Stimulated activated CD4-positive, alpha-beta T cell treated with anti-CD3 and anti-CD28 coated beads, Interleukin-2, amount 100 ng/mL, for 48 hours (primary cell): ENCODE data around the gene PCA3.
"Not testable (repeated sequence)": the region's sequence is repeated elsewhere in the genome, so short reads cannot be mapped to it uniquely, and the experiment has no call there.

Experiments used
- DNase-seq, 2 donors: peaks; one replicate each; pipeline ENCODE4 v3.0.0-alpha.2; 2020

The PCA3 gene

GRCh38 chr9:76764138-76764537, at the start of gene PCA3:
PCA3 (plus strand) TSS chr9:76764438.
- DNase-seq, result no peak

- no peak for DNase-seq
These were observed 48.1 kb upstream of the PCA3 start for GRCh38 chr9:76716085-76716672.

GRCh38 chr9:76717176-76717575, 47.1 kb upstream of the PCA3 start:
- no peak for DNase-seq

DNA sequence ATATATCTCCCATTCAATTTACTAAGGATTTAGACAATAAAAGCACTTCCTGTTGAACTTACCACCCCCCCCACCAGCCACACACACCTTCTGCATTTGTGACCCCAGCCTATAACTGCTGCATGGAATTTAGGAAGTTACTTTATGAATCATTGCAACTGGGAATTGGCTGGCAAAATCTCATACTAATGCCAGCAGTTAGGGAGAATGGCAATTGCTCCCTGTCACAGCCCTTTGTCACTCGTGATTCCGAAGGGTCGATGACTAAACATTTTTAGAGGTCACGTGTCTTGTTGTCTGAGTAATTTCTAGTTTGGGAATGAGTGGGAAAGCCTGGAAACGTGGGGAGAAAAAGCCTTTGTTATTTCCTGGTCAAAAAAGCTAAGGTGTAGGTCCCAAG, 46.6 kb upstream of the PCA3 start:
- no peak for DNase-seq

DNA sequence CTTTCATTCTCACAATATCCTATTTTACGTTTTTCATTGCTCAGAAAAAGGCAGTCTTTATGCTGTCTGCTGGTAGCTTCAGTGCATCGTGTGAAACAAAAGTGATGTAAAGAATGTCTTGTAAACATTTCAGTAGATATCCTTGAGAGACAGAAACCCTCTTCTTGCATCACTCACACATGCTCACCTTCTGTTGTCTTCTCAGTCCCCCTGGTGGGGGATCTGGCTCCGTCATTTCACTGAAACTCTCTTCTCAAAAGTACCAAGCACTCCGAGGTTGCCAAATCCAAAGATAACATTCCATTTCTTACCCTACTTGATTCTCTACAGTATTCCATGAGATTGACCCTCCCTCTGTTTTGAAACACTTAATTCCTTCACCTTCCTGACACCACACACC, 46.1 kb upstream of the PCA3 start:
- no peak for DNase-seq

GRCh38 chr9:76720245-76720644, 44.0 kb upstream of the PCA3 start:
- no peak for DNase-seq

DNA sequence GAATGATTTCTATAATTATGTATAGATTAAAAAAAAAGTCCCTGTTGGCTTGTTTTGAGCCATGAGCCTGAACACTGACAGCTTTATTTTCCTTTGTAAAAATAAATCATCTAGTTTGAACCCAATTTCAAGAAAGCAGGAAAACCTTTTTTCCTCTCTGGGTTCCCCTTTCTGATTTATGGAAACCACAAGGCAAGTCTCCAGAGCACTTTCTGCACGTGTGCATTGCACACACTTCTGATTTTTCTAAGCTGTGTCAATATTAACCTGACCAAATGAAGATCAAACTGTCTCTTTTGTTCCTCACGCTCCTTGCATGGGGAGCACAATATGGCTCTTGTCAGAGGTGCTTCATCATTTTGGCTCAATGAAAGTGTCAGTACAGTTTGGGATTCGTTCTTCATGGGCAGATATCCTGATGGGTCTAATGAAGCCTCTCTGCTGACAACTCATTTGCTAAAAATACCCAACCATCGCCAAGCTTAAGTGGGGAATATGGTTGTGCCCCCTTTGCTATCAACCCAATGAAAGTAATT, 39.2 kb upstream of the PCA3 start:
- no peak for DNase-seq

- no peak for DNase-seq
These were observed 38.4 kb upstream of the PCA3 start for GRCh38 chr9:76725885-76726284.

DNA sequence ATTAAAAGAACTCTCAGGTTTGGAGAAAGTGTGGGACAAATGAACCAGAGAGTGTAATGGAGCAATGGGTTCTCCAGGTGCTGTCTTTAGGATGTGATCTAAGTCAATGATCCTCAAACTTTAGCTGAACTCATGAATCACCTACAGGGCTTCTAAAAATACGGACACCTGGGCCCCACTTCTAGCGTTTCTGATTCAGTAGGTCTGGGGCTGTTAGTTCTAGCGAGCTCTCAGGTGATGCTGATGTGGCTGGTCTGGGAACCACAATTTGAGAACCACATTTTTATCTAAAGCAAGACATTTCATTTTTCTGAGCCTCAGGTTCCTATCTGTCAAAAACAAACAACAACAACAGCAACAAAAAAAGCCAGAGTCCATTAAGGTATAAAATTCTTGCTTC, 35.1 kb upstream of the PCA3 start:
- DNase-seq, result no peak

DNA sequence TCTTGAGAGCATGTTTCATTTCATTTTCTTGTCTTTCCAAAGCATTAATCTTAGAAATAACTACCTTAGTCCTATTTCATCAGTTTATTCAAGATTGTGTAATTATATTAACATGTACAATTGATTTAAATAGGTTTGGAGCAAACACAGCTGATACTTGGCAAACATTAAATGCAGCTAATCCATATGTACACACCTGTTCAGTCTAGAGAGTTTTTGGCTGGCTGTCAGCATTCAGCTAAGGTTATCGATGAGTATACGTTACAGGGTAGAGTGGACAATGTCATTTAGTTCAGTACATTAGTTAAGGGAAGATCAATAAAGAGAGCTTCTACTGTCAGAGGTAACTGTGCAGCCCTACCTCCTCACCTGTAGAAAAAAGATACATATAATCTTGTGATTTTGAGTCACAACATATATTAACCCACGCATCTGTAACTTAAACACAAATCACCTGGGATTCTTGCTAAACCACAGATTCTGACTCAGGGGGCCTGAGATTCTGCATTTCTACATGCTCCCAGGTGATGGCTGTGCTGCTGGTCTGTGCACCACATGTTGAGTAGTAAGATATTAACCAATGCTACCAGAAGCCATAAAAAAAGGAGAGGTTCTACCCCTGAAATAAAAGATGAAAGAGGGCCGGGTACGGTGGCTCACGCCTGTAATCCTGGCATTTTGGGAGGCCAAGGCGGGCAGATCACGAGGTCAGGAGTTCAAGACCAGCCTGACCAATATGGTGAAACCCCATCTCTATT, 34.1 kb upstream of the PCA3 start:
- DNase-seq, result no peak

GRCh38 chr9:76730801-76731200, 33.4 kb upstream of the PCA3 start:
- DNase-seq, result no peak

- no peak for DNase-seq
These were observed 31.8 kb upstream of the PCA3 start for GRCh38 chr9:76732341-76732958.

GRCh38 chr9:76733096-76733495, 31.1 kb upstream of the PCA3 start:
- no peak for DNase-seq

GRCh38 chr9:76734716-76735115, 29.5 kb upstream of the PCA3 start:
- DNase-seq, result no peak

- no peak for DNase-seq
These were observed 26.9 kb upstream of the PCA3 start for GRCh38 chr9:76737154-76737902.

GRCh38 chr9:76738402-76738801, 25.8 kb upstream of the PCA3 start:
- DNase-seq, result no peak

DNA sequence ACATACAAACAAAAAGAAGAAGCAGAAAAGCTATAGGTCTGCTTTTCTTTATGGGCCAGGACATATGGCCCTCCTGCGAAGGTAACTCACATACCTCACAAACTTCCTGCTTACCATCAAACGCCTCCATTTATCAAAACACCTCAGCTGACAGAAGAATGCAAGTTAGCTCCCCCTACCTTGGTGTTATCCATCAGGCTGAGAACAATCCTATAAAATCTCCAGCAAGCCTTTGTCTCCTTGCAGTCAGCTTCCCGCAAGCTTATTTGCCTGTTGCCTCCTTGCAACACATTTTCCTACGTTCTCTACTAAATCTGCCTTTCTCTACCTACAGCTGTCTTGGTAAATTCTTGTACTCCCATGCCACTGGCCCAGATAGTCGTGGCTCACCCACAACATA, 22.7 kb upstream of the PCA3 start:
- no peak for DNase-seq

GRCh38 chr9:76742890-76743289, 21.3 kb upstream of the PCA3 start:
- DNase-seq, result not testable (repeated sequence)

DNA sequence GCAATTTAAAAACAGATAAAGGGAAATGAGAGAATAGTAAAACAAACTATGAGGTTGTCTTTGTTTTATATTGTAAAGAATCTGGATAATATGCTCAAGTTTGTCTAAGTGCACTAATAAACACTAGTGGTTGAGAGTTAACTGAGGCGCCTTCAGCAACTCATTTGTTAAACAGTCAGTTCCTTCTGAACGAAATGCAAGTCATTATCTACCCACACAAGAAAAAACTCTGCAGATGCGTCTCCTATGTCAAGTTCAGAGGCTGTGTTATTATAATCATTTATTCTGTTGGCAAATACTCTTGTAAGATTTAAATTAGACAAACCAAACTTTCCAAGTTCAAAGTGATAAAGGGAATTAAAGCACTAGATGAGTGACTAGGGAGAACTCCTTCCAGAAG, 20.3 kb upstream of the PCA3 start:
- no peak for DNase-seq

- DNase-seq, result no peak
These were observed 19.9 kb upstream of the PCA3 start for GRCh38 chr9:76744336-76744735.

DNA sequence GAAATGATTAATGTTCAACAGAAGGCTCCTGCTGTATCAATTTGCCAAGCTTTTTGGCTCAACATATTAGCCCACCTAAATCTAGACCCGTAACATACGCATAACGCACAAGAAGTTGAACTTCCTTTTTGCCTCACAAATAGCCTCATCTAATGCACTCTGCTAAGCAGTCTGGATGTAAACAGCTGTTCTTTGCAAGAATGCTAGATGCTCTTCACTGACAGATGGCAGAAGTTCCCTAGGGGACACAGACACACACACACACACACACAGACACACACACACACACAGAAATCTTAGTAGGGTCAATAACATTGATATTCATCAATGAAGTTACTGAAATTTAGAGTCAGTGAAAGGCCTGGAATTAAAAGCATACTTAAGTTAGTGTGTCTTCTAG, 13.2 kb upstream of the PCA3 start:
- DNase-seq, result no peak

DNA sequence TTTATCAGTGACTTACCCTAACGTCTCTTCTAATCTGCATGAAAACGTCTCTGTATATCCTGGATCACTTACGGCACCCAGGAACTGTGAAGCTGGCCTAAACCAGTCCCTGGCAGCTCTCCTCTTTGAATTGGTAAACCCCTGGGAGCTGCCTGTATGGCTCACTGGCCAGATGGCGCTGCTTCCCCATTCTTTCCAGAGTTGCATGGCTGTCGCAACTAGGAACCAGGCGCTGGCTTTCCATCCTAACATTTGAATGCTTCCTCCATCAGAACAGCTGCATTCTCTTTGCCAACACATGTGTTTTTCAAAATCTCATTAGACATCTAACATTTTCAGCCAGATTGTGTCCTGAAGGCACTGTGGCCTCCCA, 8.0 kb upstream of the PCA3 start:
- DNase-seq, result no peak

DNA sequence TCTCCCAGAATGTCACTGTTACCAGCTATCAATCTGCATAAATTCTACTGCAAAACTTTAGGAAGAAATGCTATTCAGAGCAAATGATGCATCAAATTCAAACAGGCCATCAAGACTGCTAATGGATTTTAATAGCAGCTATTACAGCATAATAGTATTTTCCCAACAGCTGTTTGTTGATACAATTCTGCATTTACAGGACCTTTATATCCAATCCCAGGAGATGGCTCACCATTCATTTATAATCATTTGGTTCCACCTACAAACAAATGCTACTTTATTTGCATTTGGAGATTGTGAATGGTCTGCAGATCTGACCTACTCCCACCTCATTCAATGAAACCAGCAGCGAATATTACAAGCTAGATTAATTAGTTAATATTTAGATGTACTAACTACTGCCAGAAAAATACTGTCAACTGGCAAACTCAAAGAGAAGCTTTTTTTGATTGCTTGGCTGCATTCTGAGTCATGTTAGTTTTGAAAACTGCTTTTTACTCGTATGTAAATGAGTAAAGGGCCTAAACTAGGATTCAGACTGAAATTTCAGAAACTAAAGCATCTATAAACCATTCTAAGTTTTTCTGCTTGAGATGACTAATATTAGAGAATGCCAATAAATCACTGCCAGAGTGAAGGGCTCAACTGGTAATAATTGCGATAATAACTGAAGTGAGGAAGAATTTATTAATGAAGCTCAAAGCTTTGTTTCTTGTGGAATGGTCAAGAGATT, 7.1 kb upstream of the PCA3 start:
- no peak for DNase-seq
